ENCODE data around the gene GPATCH8.
A peak's percentile ranks its signal among the peaks of the same experiment; 100 is the strongest.
"Not testable (repeated sequence)": the region's sequence is repeated elsewhere in the genome, so short reads cannot be mapped to it uniquely, and the experiment has no call there.

The GPATCH8 gene

DNA sequence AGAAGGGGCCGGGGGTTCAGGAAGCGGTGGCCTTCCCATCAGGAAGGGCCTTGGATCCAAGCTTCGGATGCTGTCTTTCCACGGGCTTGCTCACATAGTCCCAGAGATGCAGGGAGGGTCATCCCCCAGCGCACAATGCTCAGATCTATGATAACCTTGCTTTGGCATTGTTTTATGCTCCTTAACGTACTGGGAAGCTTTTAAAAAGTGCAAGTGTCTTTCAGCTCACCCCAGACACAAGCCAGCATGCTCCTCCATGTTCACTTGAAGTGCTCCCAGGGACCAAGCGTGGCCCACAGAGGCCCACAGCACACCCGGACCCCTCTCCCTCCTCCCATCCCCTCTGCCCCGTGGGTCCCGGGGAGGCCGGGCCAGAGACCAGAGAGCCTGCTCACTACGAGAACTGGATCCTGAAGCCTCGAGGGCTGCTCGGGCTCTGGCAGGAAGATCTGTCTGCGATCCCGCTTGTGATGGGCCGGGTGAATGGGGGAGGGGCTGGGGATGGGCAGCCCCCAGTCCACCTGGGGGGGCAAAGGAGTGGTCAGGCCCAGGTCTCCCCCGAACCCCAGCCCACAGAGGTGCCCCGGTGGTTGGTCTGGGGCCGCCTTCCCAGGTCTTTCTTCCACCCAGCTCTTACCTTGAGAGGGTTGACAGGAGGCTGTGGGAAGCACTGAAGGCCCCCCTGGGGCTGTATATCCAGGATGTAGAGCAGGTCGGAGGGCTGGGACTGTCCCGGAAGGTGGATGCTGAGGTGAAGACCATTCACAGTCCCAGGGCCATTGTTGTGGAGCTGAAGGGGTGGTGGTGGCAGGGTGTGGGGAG lies 127.8 kb downstream of the GPATCH8 start:
- no peak for DNase-seq (ENCODE audit: low read depth)

- DNase-seq (ENCODE audit: low read depth), result no peak
These were observed 128.7 kb downstream of the GPATCH8 start for GRCh38 chr17:44374306-44375195.

DNA sequence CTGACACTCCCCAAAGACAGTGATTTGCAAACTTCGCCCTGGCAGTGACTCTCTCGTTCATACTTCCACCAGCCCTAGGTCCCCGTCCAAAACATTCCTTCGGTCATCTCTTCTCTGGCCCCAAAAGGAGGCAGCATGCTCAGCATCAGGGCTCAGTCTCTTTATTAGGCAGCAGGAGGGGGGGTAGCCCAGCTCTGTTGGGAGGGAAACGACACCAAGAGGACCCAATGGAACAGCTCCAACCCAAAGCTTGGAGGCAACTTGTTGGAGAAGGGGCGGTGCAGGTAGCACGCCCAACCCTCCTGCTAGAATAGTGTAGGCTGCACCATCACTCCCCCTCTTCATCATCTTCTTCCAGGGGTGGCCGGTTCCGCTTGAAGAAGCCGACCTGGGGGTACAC lies 131.2 kb downstream of the GPATCH8 start:
- DNase-seq (ENCODE audit: low read depth), result no peak

- not testable (repeated sequence) for DNase-seq (ENCODE audit: low read depth)
These were observed 133.7 kb downstream of the GPATCH8 start for GRCh38 chr17:44369414-44370023.

GRCh38 chr17:44368391-44369243 lies 134.6 kb downstream of the GPATCH8 start:
- DNase-seq (ENCODE audit: low read depth), result not testable (repeated sequence)

DNA sequence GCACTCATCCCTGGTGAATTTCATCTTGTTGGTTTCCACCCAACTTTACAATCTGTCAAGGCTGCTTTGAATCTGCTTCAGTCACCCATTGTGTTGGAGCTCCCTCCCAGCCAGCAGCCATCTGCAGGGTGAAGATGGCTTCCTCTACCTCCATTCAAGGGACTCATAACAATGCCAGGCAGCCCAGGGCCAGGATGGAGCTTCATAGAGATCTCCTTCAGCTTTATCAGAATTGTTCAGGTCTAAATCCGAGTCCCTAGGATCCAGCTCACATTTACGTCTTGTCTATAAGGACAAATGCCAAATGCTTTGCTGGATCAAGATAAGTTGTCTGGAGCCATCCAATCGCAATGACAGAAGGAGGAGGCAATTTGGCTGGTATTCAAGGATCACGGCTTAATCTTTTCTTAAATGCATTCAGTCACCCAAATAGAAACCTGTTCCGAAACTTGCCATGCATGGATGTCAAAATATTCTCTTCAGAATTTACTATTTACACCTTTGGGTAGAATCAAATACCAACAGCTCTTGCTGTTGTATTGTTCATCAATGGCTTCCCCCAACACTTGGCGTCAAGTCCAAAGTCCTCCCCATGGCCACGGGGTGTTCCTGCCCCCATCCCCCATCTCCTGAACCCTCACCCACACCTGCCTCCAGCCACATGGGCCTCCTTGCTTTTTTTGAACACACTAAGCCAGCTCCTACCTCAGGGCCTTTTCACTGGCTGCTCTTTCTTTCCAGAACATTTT lies 135.8 kb downstream of the GPATCH8 start:
- no peak for DNase-seq (ENCODE audit: low read depth)

DNA sequence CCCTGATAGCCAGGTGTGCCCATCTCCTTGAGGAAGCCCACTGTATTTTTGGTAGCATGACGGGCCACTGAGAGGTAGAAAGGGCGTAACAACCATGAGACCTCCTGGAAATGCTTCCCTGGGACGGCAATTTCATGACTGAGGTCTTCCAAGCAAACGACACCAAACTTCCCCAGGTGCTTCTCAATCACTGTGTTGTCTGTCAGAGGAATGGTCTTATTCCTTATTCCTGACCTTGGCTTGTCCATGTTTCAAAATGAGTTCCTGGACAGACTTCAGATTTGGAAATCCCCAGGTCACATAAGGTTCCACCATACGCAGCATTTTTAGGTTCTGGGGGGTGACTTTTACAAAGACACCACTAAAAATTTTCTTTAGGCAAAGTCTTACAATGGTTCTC lies 138.2 kb downstream of the GPATCH8 start:
- not testable (repeated sequence) for DNase-seq (ENCODE audit: low read depth)

DNA sequence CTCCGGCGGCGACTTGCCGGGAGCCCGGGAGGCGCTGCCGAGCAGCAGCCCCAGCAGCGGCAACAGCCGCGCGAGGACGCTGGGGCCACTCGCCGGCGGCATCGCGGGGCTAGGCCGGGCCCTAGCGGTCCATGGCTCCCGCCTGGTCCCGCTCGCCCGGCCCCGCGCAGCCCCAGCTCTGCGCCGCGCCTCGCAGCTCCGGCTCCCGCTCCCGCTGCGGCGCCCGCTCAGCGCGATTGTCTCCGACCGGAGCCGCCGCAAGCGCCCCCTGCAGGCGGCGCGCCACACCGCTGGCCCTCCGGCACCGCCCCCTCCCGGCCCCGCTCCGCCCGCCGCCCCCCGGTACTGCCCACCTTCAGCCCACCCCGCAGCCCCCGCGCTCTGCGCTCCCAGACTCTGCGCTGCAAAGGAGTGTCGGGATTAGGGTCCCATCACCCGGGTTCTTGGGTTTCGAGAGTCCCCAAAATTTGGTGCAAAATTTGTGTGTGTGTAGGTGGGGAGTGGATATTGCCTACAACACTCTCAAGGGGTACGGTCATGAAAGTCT lies 139.5 kb downstream of the GPATCH8 start, which contains the start of gene FAM171A2:
TSS of gene FAM171A2 (minus strand) at position 241 of the 547 bp plus-strand sequence. CDS start at position 102, 139 bp downstream.
- no peak for DNase-seq (ENCODE audit: low read depth)

GRCh38 chr17:44362949-44363612 lies 140.1 kb downstream of the GPATCH8 start:
- DNase-seq (ENCODE audit: low read depth), result no peak

DNA sequence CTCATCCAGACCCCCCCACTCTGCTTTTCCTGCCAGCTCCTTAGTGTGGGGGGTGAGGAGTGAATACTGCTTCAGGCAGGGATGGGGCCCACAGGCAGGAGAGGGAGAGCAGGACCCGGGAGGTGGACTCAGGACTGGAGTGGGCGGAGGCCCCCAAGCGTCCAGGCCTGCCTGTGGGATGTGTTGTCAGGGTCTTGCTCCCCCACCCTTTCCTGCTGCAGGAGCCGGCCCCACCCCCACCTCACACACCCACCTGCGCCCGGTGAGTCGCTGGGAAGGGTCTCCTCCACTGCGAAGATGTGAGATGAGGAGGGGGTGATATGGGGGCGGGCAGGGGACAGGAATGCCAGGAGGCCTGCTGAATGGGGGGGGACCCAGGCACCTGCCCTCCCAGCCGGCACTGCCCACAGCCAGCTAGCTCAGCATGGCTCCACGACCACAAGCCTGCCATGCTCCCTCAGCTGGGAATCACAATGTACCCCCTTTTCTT lies 140.7 kb downstream of the GPATCH8 start:
- no peak for DNase-seq (ENCODE audit: low read depth)

GRCh38 chr17:44361292-44362260 lies 141.6 kb downstream of the GPATCH8 start:
- DNase-seq (ENCODE audit: low read depth), result no peak

GRCh38 chr17:44360826-44361225 lies 142.4 kb downstream of the GPATCH8 start:
- DNase-seq (ENCODE audit: low read depth), result peak; percentile 27

DNA sequence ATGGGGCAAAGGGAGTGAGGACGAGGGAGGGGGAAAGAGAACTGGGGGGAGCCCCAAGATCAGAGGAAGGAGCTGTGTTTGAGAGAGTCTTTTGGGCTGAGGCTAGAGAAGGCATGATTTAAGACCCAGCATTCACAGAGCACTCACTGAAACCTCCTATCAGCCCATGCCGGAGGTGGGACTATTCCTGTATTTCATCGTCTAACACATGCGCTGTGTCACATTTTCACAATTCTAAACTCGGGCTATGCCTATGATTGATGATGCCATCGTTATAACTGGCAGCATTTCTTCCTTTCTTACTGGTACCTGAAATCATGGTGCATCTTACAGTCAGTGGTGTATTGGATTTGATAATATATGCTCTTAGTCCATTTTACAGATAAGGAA lies 143.1 kb downstream of the GPATCH8 start:
- DNase-seq (ENCODE audit: low read depth), result no peak

DNA sequence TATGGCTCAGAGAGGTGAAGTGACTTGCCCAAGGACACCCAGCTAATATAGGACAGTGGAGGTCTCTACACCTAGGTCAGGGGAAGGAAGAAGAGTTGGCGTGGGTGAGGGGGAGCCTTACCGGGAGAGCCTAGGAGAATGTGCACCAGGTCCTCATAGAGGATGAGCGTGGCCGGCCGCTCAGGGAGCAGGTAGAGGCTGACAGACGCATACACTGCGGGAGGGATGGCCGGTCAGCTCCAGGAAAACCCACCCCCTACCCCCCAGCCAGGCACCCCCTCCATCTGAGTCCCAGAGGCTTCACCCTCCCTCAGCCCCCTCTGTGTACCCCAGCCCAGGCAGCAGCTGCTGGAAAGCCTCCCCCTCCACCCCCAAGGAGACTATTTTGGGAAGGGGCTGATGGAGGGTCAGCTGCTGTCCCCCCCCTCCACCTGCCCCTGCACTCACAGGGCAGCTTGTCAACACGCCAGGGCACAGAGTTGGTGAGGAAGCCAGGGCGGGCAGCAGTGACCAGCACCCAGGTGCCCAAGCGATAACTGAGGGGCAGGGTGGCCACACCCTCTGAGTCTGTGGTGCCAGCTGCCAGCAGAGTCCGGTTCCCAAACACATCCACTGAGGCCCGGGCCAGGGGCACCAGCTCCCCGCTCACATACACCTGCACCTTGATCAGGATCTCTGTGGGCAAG lies 143.6 kb downstream of the GPATCH8 start:
- no peak for DNase-seq (ENCODE audit: low read depth)

DNA sequence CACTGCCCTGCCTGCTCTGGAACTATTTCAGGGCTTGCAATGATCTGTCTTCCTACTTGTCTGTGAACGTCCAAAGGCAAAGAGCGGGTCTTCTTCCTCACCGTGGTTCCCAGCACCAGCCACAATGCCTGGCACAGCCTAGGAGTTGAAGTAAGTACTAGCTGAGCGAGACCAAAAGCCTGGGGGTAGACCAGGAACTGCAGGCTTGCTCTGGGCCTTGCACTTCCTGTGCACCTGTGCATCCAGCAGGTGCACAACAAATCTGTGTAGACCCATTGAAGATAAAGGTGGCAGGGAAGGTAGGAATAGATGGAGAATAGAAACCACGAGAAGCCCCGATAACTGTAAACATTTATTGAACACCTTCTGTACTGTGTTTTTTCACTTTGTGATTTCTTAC lies 144.2 kb downstream of the GPATCH8 start:
- no peak for DNase-seq (ENCODE audit: low read depth)

GRCh38 chr17:44358066-44358465 lies 145.1 kb downstream of the GPATCH8 start:
- DNase-seq (ENCODE audit: low read depth), result no peak

- DNase-seq (ENCODE audit: low read depth), result no peak
These were observed 147.0 kb downstream of the GPATCH8 start for GRCh38 chr17:44356241-44356640.

GRCh38 chr17:44355642-44356099 lies 147.5 kb downstream of the GPATCH8 start:
- no peak for DNase-seq (ENCODE audit: low read depth)

Data from fibroblast of the conjunctiva (primary cell).